Stimulated activated CD8-positive, alpha-beta memory T cell treated with anti-CD3 and anti-CD28 coated beads, Interleukin-4, amount 100 ng/mL, for 48 hours (primary cell): Measurements from ENCODE around the gene MGMT.
A peak's percentile ranks its signal among the peaks of the same experiment; 100 is the strongest.

ENCODE experiments used
- DNase-seq: peaks from one replicate; pipeline ENCODE4 v3.0.0-alpha.2; 2020

The MGMT gene

DNA sequence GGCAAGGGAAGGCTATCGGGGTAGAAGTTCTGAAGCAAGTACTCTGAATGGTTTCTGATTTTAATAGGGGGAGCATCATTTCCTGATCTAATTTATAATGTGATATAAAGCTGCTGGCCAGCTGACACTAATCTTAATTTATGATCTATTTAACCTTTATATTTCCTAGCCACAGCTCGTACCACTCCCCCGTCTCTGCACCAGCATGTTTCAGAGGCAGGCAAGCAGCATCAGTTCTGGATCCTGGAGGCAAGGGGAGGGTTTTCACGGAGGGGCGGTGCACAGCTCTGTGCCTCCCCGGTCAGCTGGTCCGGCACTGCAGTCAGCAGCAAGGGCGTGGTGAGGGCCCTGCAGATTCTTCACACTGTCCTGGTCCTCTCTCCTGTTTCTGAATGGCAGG is 30.0 kb downstream of the MGMT start:
- DNase-seq: no peak

GRCh38 chr10:129498680-129499079 is 31.6 kb downstream of the MGMT start:
- no peak for DNase-seq

DNA sequence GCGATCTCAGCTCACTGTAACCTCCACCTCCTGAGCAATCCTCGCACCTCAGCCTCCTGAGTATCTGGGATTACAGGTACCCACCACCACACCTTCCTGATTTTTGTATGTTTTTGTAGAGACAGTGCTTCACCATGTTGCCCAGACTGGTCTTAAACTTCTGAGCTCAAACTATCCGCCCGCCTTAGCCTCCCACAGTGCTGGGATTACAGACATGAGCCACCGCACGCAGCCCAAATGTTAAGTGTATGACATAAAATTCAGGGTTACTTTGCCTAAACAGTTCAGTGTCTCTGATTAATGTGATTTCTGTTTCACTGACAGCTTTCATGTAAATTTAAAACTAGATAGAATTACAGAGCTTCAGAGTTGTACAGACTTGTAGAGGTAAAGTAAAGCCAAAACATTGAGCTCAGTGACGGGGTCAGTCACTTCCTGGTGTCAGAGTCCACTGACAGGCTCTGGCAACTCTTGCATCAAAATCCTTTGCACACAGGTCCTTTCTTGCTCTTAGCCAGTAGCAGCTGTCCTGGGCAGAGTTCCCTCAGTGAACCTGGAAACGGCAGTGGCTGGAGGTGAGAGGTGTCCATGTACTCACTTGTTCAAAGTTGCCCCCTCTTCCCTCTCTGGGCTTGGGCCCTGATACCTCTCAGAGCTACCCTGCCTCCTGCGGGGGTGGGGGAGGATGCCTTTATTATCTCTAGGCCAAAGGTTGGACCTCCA is 33.7 kb downstream of the MGMT start:
- no peak for DNase-seq

- no peak for DNase-seq
Observed at GRCh38 chr10:129501652-129502436, 34.8 kb downstream of the MGMT start.

- no peak for DNase-seq
Observed at GRCh38 chr10:129502448-129502847, 35.4 kb downstream of the MGMT start.

- no peak for DNase-seq
Observed at GRCh38 chr10:129505500-129506075, 38.5 kb downstream of the MGMT start.

DNA sequence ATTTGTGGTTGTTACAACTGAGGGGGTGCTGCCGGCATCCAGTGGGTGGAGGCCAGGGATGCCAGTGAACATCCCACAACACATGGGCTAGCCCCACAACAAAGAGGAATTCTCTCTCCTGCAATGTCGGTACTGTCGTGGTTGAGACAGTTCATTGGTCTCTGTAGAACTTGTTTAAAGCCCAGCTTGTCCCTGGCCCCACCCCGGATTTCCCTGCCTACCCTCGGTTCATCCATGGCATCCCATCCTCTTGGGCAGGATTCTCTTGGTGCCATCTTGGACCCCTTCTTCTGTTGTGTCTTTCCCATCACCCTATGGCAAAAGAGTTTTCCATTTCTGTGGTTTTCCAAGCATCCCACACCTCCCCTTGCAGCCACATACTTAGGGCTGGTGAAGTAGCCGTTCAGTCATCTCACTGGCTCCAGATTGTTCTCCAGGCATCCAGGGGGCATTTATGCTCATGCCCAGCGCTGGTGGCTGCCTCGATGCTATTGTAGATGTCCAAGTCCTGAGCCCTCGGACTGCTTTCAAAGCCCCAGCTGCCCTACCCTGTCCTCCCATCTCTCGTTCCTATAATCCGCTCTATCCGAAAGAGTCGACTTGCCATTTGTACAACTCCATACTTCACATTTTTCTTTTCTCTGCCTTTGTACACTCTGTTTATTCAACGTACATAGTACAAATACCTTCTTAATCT is 39.2 kb downstream of the MGMT start:
- no peak for DNase-seq

GRCh38 chr10:129507216-129507889 is 40.3 kb downstream of the MGMT start:
- DNase-seq: no peak

GRCh38 chr10:129509155-129509554 is 42.1 kb downstream of the MGMT start:
- no peak for DNase-seq

DNA sequence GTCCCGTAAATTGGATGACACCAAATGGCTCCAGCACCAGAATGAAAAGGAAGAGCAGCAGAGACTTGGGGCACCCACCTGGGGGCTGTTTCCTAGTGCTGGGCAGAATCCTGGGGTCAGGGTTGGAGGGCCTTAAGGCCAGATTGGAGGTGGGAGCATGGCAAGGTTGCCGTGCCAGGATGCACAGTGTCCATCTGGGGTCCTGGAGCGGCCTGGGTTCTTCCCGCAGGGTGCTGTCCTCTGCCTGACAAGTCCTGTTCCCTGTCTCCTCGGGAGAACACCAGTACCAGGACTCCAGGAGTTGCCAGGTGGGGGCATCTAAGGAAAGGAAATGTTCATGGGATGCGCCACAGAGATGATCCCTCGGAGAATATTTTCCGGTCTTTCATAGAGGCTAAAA is 42.8 kb downstream of the MGMT start:
- DNase-seq: no peak

DNA sequence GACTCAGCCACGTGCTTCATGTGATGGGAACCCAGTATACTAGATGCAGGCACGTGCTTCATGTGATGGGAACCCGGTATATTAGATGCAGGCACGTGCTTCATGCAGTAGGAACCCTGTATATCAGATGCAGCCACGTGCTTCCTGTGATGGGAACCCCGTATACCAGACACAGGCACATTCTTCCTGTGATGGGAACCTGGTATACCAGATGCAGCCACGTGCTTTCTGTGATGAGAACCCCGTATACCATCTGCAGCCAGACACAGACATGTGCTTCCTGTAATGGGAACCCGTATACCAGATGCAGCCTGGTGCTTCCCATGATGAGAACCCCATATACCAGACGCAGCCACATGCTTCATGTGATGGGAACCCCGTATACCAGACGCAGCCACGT is 44.0 kb downstream of the MGMT start:
- no peak for DNase-seq

DNA sequence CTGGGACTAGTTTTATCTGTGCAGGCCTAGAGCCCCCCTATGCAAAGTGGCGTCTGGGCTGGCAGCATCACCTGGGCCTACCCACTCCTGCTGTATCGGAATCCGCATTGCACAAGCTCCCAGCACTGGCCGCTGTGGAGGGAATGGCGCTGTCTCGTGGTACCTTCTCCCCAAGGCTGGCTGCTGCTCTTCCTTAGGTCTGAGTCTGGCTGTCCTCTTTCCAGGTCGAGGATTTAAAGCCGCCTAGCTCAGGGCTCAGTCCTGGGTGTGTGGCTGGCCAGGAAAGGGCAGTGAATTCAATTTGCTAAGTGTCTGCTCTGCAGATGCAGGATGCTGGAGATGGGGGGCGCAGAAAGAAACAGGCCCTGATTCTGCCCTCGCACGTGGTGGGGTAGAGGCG is 44.7 kb downstream of the MGMT start:
- DNase-seq: no peak

GRCh38 chr10:129513312-129513711 is 46.3 kb downstream of the MGMT start:
- no peak for DNase-seq

DNA sequence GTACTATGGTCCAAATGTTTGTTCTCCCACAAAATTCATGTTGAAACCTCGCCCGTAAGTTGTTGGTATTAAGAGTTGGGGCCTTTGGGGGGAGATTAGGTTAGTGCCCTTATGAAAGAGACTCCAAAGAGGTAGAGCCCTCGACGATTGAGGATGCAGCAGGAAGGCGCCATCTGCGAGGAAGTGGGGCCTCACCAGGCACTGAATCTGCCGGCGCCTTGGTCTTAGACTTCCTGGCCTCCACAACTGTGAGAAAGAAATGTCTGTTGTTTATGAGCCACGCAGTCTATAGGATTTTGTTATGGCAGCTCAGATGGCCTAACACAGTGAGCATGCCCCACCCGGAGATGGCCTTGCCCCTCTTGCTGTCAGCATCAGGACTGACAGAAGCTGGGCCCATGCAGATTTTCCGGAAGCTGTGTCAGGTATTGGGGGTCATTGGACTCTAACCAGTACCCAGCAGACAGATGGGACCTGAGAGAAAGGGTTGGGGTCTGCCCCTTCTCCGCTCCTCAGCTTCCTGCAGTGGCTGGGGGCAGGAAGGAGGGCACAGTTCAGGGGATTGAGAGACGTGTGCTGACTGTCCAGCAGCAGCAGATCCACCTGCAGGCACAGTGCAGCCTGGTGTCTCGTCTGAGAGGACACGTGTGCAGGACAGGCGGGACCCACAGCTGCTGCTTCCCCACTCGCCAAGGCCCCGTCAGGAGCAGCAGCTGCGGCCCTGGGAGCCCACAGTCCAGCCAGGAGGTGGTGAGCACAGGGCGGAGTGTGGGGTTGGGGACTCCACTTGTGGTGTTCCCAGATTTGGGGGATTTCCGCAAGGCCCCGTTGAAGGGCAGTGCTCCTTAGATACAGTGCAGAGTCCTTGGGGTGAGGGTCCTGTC is 47.8 kb downstream of the MGMT start:
- DNase-seq: no peak

DNA sequence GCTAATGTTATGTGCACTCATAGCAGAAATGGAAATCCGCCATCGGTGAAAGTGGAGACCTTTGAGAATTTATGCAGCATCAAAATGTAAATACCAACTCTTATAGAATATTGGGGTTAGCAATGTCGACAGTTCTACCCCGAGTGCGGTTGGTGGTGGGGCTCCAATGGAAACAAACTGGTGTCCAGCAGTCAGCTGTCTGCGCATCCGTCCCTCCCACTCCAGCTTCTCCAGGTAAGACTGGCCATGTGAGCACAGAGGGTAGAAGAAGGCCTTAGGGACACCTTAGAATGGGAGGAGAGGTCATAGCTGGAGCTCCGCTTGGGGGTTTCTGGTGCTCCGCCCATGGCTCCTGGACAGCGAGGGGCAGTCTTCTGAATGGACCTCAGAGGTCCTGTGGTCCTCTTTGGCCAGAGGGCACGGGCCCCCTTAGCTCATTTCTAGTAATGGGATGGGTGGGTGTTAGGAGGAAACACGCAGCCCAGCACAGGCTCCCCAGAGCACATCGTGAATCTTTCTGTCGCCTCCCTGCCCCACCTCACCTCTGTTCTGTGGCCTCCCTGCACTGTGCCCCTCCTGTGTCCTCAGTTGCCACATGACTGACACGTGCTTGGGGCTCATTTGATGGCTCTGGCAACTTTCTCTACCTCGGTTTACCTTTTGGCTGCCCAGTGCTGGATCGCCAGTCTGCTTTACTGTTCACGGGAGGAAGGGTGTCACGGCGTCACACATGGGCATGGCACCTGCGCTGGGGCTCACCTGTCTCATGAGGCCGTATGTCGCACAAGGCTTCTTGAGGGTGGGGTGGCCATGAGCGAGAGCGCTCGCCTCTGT is 50.0 kb downstream of the MGMT start:
- DNase-seq: no peak

DNA sequence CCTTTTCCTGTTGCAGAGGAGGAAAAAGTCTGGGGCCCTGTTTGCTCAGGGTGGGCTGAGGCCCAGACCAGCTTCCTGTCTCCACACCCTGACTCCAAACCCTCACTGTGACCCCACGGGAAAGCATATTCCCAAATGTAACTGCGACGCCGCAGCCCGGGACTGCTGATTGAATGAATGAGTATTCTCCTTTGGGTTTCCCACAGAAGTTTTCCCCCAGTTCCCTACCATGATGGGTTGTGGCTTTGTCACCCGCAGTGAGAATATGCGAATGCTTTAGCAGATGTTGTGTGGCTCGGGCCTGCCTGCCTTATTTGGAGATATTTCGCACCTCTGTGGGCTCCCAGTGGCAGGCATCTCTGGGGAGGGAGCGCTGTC is 50.6 kb downstream of the MGMT start:
- DNase-seq: peak; percentile 27

DNA sequence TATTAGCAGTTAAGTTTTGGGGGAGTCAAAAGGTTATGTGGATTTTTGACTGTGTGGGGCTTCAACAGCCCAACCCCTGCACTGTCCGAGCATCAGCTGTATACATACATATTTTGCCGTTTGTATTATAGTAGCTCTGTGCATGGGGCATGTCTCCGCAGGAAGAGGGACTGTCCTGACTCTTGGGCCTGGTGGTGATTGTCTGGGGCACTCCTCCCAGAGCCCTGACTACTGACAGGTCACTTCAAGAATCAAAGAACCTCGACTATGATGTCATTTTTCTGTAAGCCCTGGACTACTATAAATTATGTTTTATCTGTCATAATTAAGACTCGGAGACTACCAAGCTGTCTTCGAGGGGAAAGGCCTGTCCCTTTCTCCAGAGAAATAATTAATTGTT is 51.8 kb downstream of the MGMT start:
- no peak for DNase-seq

GRCh38 chr10:129520440-129521080 is 53.5 kb downstream of the MGMT start:
- no peak for DNase-seq

DNA sequence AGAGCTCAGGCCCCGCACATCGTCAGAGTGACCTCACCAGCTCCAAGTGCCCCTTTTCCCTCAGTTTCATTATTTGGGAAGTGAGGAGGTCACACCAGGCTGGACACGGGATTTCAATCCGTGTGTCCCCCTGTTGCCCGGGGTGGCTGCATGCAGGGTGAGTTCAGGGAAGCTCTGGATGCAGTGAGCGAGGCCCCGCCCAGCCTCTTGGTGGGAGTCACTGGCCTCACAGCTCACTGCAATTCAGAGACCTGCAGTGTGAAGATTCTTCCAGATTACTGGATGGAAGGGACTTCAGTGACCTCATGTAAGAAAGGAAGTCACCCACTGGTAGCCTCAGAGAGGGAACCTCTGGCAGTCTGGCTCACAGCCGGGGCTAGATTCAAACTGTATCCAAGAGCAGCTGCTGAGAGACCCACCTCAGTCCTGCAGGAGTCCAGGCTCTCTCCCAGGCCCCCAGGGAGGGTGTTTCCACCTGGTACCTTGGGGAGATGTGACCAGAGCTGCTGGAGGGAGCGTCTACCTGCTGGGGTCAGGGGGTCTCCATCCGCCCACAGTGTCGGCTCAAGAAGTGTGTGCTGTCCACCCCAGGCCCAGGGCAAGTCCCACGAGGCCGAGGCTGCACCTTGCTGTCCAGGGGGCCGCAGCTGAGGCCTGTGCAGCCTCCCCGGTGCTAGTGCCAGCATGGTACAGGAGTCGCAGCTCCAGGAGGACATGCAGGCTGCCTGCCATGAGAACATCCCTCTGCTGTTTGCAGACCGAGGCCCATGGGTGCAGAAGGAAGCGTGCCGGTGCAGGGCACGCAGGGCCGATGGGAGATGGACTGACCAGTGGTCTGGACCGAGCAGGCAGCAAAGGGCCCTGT is 54.4 kb downstream of the MGMT start:
- DNase-seq: no peak
